GM12891 (cell line): ENCODE data around the gene LAMA2.

Source experiments
- DNase-seq: peaks from one replicate; pipeline ENCODE4 v3.0.0; 2011; ENCODE audit warnings: low spot score; ENCODE audit not compliant: insufficient read length
- FAIRE-seq: peaks from 2 replicates; lab custom pipeline; 2011; peaks lifted over from hg19 to GRCh38; lab: Jason Lieb, UNC
- PAX5 ChIP-seq: IDR thresholded peaks from 2 replicates; pipeline ENCODE4 v1.6.1; 2011; ENCODE audit warnings: low read length, moderate library complexity, mild to moderate bottlenecking; ENCODE audit not compliant: insufficient read depth, severe bottlenecking
- POLR2A ChIP-seq: IDR thresholded peaks from 2 replicates; pipeline ENCODE4 v1.6.1; 2011; ENCODE audit warnings: low read depth, low read length, control low read depth
- POLR2AphosphoS5 ChIP-seq: IDR thresholded peaks from 2 replicates; pipeline ENCODE4 v1.6.1; 2011; ENCODE audit warnings: low read depth, low read length, control low read depth
- POU2F2 ChIP-seq: IDR thresholded peaks from 2 replicates; pipeline ENCODE4 v1.6.1; 2011; ENCODE audit warnings: low read depth, mild to moderate bottlenecking, control low read depth, low read length, moderate library complexity
- SPI1 ChIP-seq: IDR thresholded peaks from 2 replicates; pipeline ENCODE4 v1.6.1; 2011; ENCODE audit warnings: low read depth, low read length, control low read depth
- TAF1 ChIP-seq: IDR thresholded peaks from 2 replicates; pipeline ENCODE4 v1.6.1; 2011; ENCODE audit warnings: low read depth, low read length, control low read depth

LAMA2 gene

DNA sequence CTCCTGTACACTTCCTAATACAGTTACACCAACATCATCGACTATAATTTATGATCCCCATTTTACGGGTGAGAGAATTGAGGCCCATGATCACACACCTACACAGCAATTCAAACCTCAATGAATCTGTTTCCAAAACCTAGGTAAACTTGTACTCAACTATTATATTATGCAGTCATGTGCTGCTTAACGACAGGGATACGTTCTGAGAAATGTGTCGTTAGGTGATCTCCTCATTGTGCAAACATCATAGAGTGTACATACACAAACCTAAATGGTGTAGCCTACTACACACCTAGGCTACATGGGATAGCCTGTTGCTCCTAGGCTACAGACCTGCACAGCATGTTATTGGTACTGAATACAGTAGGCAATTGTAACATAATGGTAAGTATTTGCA is 441.4 kb downstream of the LAMA2 start:
- no peak for FAIRE-seq

DNA sequence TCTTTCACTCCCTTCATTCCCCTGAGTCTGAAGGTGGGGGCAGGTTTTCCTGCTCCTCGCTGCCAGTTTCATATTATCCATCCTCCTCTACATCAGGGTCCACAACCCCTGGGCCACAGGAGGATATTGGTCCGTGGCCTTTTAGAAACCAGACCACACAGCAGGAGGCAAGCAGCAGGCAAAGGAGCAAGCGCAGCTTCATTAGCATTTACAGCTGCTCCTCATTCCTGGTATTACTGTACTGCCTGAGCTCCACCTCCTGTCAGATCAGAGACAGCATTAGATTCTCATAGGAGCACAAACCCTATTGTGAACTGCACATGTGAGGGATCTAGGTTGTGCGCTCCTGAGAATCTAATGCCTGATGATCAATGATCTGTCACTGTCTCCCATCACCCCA is 446.7 kb downstream of the LAMA2 start:
- FAIRE-seq, result no peak
- TF ChIP-seq POLR2AphosphoS5, result no peak
- no peak for TF ChIP-seq POLR2A
- TF ChIP-seq SPI1, result no peak
- no peak for TF ChIP-seq PAX5
- TF ChIP-seq POU2F2, result no peak
- no peak for TF ChIP-seq TAF1
- no peak for DNase-seq

More for the DNA sequence above, 441.4 kb downstream of the LAMA2 start:
- DNase-seq, result no peak
- no peak for TF ChIP-seq TAF1

DNA sequence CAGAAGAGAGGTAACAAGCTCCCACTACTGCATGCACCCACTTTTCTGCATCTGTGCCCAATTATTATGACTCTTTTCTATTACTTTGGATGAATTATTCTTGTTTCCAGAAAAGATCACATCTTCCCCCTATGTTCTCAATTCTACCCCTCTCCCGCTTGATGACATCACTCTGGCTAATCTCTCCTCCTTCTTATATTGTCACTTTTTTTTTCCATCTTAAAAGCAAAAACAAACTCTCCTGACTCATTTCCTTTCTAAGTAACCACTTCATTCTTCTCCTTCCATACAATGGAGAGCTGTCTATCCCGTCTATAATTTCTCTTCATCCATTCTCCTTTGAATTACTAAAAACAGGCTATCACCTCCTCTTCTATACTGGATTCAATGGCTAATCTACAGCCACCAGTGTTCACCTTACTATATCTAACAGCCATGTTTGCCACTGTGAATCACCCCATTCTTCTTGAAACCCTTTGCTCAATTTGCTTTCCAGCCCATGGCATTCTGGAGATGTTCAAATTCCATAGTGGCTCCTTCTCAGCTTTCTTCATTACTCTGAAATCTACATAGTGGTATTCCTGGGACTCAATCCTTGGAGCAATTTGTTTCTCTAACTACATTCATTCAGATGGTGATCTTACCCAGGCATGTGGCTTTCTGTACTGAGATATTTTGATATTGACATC is 448.7 kb downstream of the LAMA2 start:
- TF ChIP-seq PAX5, result no peak
- no peak for TF ChIP-seq POU2F2
- TF ChIP-seq POLR2A, result no peak
- TF ChIP-seq SPI1, result no peak
- no peak for FAIRE-seq
- DNase-seq, result no peak

DNA sequence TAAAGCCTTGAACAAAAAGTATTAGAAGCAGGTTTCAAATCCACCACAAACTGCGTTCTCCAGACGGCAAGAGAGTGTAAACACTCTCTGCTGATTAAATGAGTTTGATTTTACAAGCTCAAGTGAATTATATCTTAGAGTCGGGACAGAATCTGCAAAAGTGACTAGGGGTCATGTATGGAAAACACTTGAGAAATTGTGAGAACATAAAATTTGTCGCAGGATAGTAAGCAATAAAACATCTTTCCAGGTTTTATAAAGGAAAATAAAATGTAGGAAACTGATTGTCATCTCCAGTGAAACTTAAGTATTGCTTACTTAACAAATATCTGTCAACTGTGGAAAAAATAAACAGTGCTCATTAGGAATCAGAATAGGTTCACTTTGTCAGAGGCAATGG is 452.9 kb downstream of the LAMA2 start:
- FAIRE-seq (no peak), DNase-seq (no peak)
- TF ChIP-seq TAF1, result no peak
- TF ChIP-seq PAX5, result no peak
- TF ChIP-seq POU2F2, result no peak
- no peak for TF ChIP-seq POLR2A
- TF ChIP-seq SPI1, result no peak
- no peak for TF ChIP-seq POLR2AphosphoS5

DNA sequence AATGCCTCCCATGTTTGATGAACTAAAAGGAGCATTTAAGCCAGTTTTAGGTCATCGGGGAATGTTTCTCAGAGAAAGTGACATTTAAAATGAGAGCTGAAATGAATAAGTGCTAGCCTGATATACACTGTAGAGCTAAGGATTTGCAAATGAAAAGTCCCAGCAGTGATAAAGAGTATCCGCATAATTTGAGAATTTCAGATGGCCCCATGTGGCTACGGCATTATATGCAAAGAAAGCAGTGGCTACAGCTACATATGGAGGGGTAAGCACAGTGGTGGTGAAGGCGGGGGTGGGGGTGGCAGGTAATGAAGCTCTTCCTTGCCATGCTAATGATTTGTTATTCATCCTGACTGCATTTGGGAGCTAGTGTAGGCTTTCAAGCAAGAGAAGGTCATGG is 455.7 kb downstream of the LAMA2 start:
- DNase-seq (no peak), FAIRE-seq (no peak)

DNA sequence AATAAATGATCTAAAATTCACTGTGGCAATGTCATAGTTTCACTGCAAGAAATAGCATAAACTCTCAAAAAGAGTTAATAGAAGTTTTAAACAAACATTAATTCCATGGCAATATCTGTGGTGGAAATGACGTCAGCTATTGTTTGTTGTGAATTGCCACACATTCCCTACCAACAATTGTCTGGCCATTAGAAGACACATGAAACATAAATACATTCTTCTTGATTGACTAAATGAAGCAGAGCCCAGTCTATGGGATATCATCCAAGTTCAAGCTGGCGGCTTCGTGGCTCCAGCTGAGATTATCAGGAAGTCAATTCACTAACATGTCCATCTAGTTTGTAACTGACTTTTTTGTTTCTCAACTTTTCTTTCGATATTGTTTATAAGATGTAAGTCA is 458.0 kb downstream of the LAMA2 start:
- TF ChIP-seq POLR2A (no peak), POU2F2 (no peak), PAX5 (no peak), POLR2AphosphoS5 (no peak), TAF1 (no peak), SPI1 (no peak)

More for the DNA sequence above, 455.7 kb downstream of the LAMA2 start:
- no peak for TF ChIP-seq SPI1
- TF ChIP-seq POLR2A, result no peak
- TF ChIP-seq POLR2AphosphoS5, result no peak
- TF ChIP-seq TAF1, result no peak
- TF ChIP-seq PAX5, result no peak
- TF ChIP-seq POU2F2, result no peak

DNA sequence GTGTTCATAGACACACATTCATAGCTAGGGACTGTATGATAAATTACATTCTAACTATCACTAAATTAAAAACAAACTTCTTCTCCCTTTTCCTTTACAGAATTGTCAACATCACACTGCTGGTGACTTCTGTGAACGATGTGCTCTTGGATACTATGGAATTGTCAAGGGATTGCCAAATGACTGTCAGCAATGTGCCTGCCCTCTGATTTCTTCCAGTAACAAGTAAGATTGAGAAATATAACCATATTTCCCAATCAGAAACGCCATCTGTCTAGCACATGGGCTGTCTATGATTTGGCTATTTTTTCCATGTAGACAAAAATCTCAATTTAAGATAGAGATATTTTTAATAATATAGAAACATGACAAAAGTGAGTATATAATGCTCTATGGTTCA is 459.3 kb downstream of the LAMA2 start:
- TF ChIP-seq POLR2A (no peak), POU2F2 (no peak), SPI1 (no peak), PAX5 (no peak), TAF1 (no peak), POLR2AphosphoS5 (no peak)
- no peak for FAIRE-seq
- DNase-seq, result no peak

More for the DNA sequence above, 458.0 kb downstream of the LAMA2 start:
- FAIRE-seq (no peak), DNase-seq (no peak)

DNA sequence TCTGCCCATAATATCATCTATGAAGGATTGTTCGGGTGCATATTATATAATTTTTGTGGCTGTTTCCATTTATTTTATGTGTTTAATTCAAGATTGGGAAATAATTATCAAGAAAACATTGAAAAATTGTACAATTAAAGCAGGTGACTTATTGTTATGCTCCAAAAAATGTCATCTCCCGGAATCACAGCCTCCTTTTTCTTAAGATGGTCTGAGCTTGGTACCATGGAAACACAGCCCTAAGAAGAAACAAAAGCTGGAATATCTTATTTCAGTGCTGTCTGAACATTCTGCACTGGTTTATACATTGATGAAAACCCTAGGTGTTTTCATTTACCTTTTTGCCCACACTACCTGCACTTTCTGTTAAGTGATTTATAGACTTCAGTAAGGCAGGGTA is 459.9 kb downstream of the LAMA2 start:
- FAIRE-seq (no peak), DNase-seq (no peak)
- TF ChIP-seq POU2F2 (no peak), POLR2A (no peak), TAF1 (no peak), POLR2AphosphoS5 (no peak), SPI1 (no peak), PAX5 (no peak)

DNA sequence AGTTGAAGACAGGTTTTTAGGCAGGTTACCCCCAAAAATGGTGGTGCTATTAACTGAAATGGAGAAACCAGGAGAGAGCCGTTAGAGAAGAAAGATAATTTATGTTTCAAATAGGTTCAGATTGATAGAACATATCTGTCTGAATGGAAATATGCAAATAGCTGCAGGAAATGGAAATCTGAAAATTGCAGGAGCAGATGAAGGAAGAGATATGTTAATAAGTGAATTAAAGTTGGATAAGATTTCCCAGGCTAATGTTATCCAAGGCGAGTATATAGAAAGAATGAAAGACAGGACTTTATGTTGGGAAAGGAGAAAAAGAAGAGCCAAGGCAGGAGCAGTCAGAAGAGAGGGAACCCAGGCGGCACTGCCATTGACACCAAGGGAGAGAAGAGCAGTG is 461.4 kb downstream of the LAMA2 start:
- TF ChIP-seq TAF1, result no peak
- no peak for TF ChIP-seq POLR2A
- TF ChIP-seq POLR2AphosphoS5, result no peak
- no peak for TF ChIP-seq PAX5
- TF ChIP-seq SPI1, result no peak
- TF ChIP-seq POU2F2, result no peak
- FAIRE-seq, result no peak
- DNase-seq, result no peak

DNA sequence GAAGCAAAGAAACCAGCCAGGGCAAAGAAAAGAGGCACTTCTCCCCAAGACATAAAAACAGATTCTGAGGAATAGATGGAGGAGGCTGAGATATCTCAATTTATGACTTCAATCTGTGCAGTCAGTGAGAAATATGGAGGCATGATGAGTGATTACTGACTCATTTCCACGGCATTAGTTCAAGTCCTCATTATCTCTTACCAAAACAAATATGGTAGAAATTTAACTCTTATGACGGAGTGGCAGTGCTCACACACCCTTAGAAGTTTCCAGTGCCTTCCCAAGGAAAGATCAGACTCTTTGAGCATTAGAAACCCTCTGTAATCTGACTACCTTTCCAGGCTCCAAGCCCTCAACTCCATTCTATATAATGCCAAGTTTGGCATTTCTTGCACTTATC is 463.0 kb downstream of the LAMA2 start:
- no peak for TF ChIP-seq PAX5
- no peak for TF ChIP-seq POU2F2
- no peak for TF ChIP-seq SPI1
- TF ChIP-seq POLR2A, result no peak
- TF ChIP-seq TAF1, result no peak
- no peak for TF ChIP-seq POLR2AphosphoS5
- FAIRE-seq, result no peak
- DNase-seq, result no peak

DNA sequence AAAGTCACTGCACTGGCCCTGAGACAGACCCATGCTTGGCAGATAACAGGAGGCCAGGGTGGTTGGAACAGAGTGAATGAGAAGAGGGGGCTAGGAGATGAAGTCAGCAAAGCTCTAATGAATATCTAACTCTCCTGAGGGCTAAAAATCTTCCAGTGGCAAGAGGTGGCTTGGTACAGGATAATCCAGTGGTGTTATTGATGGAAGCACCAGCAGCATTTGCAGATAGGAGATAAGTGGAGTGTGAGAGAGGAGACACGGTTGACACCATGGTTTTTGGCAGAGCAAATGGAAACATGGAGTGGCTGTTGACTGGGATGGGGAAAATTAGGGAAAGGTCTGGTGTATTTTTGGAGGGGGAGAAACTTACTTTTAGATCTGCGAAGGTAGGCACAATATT is 464.0 kb downstream of the LAMA2 start:
- DNase-seq, result no peak
- TF ChIP-seq SPI1 (no peak), TAF1 (no peak), POU2F2 (no peak), PAX5 (no peak), POLR2A (no peak)
- FAIRE-seq, result no peak
